Right ventricle myocardium superior (tissue), 1 donor: ENCODE results near the gene LDHD. TPM values are rescaled to one million over a fixed set of nuclear protein-coding genes. Genes with fewer than 3 reads are reported as not detected.
A peak's percentile ranks its signal among the peaks of the same experiment; 100 is the strongest.

ENCODE experiments used
- ATAC-seq: fragments of 200-7000 bp; cut with Tn5 transposase; one replicate; pipeline ENCODE4 v1.9.1; 2020; ENCODE audit warnings: mild to moderate bottlenecking; ENCODE audit not compliant: poor library complexity
- DNase-seq: peaks from one replicate; pipeline ENCODE4 v3.0.0-alpha.2; 2020
- intact Hi-C: fragments of 100-400 bp; cut with DNase I; formaldehyde crosslinking; loops from one replicate; pipeline ENCODE4 v1.11.2; 2022
- total RNA-seq: library from RNA; stranded (reverse); fragmentation: NEBNext Ultra II Directional; extraction: Animal tissue kit (Norgen Biotek cat#: 25700); gene quantifications from one replicate; pipeline ENCODE4 v1.2.1, GENCODE V29; 2021
- donor health status: DM: no; HTN: yes; CAD: no; lungs with severe emphysema.

Gene LDHD
- total RNA-seq, 1 donor from 2014 or later: 84.7 TPM

- DNase-seq: no peak
- intact Hi-C loops: loop anchor here (10.0 kb wide), 1 partner anchor 244 kb away; no protein-coding TSS in a partner anchor
- no peak for ATAC-seq
These were observed 2.5 kb upstream of the LDHD start for GRCh38 chr16:75118943-75119539.

- DNase-seq: no peak
- ATAC-seq: no peak
- intact Hi-C loops: loop anchor here (10.0 kb wide), 1 partner anchor 242 kb away; no protein-coding TSS in a partner anchor
These were observed 298 bp upstream of the LDHD start for GRCh38 chr16:75116911-75117245.

- intact Hi-C loops: loop anchor here (10.0 kb wide), 1 partner anchor 240 kb away; no protein-coding TSS in a partner anchor
- DNase-seq (no peak), ATAC-seq (no peak)
These were observed 1.4 kb downstream of the LDHD start for GRCh38 chr16:75114946-75115825.

DNA sequence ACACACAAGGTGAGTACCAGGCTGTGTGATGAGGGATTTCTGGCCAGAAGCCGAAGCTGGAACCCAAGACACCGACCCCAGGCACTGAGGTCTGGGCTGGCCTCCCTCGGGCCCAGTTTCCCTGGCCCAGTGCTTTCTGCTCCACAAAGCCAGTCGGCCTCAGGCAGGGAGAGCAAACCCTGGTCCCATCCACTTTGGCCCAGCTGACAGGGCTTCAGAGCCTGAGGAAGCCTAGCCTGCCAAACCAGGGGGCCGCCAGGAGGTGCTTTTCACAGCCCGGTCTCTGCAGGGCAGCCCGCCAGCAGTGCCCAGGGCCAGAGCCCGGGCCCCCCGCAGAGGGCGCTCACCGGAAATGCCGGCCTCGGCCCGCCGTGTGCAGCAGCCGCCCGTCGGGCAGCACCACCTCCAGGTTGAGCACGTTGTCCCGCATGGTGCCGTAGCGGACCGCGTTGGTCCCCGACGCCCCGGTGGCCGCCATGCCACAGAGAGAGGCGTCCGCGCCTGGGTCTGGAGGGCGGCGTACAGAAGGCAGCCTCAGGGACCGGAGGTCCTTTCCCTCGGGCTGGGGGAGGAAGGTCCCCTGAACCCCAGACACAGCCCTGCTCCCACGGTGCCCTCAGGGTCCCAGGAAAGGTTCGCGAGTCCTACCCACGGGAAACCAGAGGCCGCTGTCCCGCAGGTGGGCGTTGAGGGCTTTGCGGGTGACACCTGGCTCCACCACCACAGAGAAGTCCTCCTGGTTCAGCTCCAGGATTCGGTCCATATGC is 2.2 kb downstream of the LDHD start:
- ATAC-seq (no peak), DNase-seq (no peak)
- intact Hi-C loops: loop anchor here (10.0 kb wide), 1 partner anchor 240 kb away; no protein-coding TSS in a partner anchor

DNA sequence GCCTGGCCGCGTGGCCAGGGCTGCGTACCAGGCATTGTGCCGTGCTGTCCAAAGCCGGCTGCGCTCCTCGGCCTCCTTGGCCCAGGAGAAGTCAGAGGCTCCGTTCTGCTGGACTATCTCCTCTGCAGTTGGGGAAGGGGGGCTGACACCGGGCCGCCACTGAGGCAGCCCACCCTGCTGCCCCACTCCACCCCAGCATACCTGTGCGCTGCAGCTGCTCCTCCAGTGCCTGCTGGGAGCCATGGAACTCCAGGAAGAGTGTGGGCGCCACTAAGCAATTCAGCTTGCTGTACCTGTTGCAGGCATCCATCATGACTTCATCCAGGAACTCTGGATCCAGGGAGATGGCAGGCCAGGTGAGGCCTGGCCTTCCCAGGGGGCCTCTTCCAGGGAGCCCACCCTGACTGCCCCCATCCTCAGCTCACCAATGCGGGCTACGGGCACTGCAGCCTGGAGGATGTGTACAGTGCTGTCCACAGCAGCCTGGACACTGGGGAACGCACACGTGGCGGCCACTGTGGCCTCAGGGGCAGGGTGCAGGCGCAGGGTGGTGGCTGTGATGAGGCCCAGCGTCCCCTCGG is 2.9 kb downstream of the LDHD start:
- ATAC-seq: no peak
- no peak for DNase-seq
- intact Hi-C loops: loop anchor here (10.0 kb wide), 1 partner anchor 239 kb away; no protein-coding TSS in a partner anchor

GRCh38 chr16:75112734-75113491 is 3.7 kb downstream of the LDHD start:
- ATAC-seq (no peak), DNase-seq (no peak)
- intact Hi-C loops: loop anchor here (10.0 kb wide), 1 partner anchor 238 kb away; no protein-coding TSS in a partner anchor

GRCh38 chr16:75111961-75112733 is 4.4 kb downstream of the LDHD start:
- ATAC-seq (no peak), DNase-seq (no peak)
- intact Hi-C loops: loop anchor here (2.0 to 10.0 kb wide), 2 partner anchors 113 to 237 kb away; partner anchors contain the start of gene ZNRF1

GRCh38 chr16:75111514-75111940 is 5.1 kb downstream of the LDHD start:
- no peak for DNase-seq
- ATAC-seq: peak; percentile 0
- intact Hi-C loops: loop anchor here (2.0 to 10.0 kb wide), 2 partner anchors 113 to 237 kb away; partner anchors contain the start of gene ZNRF1

- intact Hi-C loops: loop anchor here (2.0 to 10.0 kb wide), 2 partner anchors 112 to 236 kb away; partner anchors contain the start of gene ZNRF1
- ATAC-seq: peak; percentile 67
- peak; percentile 92 for DNase-seq
These were observed 5.7 kb downstream of the LDHD start for GRCh38 chr16:75110637-75111513.

DNA sequence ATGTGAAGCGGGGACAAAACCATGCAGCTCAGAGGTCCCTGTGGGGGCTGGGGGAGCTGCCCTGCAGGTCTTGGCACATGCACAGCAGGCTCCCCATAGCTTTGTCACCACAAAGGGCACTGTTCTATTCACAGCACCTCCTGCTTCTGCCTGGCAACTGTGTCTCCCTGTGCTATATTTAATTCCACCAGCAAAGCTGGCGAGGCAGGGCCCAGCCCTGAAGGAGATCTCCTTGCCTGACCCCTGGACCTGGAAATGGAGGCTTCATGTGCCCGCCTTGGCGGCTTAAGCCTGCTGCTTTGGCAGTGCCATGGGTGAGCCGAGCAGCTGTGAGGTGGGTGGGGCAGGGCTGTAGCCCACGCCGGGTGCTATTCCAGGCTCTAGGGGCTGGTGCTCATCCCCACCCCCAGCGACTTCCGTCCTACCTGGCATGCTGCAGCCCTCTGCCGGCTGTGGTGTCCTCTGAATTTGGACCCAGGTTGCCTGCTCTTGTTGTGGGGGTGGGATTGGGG is 6.8 kb downstream of the LDHD start:
- intact Hi-C loops: loop anchor here (2.0 to 10.0 kb wide), 2 partner anchors 111 to 235 kb away; partner anchors contain the start of gene ZNRF1
- peak; percentile 67 for ATAC-seq
- peak; percentile 84 for DNase-seq

DNA sequence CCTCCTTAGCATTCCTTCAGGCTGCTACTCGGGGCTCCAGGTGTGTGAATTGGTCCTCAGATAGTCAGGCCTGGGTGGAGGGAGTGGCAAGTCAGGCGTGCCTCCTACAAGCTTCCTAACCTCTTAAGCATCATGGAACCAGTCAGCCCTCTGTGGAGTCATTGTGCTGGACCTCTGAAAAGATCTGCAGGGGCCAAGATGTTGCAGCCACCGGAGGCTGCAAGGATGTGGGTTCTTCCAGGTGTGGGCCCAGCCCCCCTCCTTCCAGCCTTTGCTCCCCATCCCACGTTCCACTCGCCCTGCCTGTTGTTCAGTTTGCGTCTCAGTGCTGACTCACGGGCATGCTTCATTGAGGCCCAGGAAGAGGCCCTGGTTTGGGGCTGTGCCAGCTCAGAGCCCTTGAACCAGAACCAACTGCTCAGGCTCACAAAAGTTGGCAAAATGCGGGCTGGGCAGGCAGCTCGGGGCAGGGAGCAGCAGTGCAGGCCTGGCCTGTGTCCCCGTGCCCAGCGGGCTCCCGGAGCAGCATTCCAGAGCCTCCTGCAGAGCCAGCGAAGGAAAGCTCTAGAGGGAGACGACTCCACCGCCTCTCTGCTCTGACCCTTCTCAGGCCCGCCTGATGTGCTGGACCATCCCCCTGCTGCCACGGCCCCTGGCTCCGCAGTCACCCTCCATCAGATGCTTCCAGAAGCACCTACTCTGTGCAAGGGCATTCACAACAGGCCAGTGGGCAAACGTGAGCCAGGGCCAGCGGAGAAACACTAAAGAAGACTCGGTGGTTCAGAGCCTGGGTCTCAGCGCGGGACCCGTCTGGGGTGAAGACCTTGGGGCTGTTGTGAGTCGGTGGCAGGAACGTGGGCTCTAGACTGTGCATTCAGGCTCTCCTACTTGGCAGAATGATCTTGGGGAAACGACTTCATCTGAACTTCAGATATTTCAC is 7.5 kb downstream of the LDHD start:
- ATAC-seq: peak; percentile 57
- intact Hi-C loops: no loop called here
- DNase-seq: peak; percentile 91

- no peak for DNase-seq
- intact Hi-C loops: no loop called here
- ATAC-seq: no peak
These were observed 9.1 kb downstream of the LDHD start for GRCh38 chr16:75107505-75107904.

DNA sequence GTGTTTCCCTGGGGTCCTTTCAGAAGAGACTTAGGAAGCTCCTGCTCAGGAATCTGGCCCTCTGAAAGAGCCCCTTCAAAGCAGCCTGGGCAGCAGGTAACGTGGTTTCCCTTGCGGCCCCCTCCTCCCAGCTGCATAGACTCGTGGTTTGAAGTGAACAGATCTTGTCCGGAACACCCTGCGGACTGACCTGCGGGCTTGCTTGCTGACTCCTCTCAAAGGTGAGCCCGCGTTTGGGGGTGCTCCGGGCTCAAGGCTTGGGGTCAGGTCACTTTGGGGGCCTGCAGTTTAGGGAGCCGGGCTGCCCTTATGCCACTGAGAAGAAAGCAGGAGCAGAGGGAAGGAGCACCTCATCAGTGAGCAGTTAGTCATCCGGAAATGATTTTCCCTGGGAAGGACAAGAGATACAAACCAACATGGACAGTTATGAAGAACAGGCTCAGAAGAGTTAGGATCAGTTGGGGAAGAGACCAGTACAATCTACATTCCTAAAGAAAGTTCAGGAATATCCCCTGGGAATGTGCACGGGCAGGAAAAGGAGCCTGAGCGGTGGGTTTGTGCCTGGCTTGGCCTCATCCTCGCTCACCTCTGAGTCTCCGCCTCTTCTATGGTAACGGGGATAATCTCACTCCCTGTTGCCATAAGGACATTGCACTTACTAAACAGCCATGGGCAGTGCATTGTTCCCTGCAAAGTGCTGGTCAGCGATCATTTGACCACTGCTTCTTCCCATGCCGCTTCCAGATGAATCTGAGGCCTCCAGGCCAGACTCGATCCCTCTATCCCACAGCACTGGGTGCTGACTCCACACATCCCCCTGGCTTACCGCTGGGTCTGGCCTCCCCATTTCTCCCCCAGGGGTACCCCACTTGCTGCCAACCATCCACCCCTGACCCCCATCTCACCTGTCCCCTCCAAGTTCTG is 10.0 kb downstream of the LDHD start:
- intact Hi-C loops: no loop called here
- no peak for DNase-seq
- ATAC-seq: no peak
